HG03175 (cell line): ENCODE results near the gene CCDC134.
A peak's percentile ranks its signal among the peaks of the same experiment; 100 is the strongest.

ENCODE experiments used
- ATAC-seq: cut with Tn5 transposase; IDR thresholded peaks from one replicate; pipeline ENCODE4 v1.9.1; 2021; ENCODE audit warnings: mild to moderate bottlenecking, moderate library complexity; ENCODE audit not compliant: unreplicated experiment

The CCDC134 gene

GRCh38 chr22:41800348-41801146, at the start of gene CCDC134:
CCDC134 (plus strand) TSS chr22:41800679; CDS start chr22:41808891, 8,212 bp downstream.
- ATAC-seq, result peak; percentile 92

DNA sequence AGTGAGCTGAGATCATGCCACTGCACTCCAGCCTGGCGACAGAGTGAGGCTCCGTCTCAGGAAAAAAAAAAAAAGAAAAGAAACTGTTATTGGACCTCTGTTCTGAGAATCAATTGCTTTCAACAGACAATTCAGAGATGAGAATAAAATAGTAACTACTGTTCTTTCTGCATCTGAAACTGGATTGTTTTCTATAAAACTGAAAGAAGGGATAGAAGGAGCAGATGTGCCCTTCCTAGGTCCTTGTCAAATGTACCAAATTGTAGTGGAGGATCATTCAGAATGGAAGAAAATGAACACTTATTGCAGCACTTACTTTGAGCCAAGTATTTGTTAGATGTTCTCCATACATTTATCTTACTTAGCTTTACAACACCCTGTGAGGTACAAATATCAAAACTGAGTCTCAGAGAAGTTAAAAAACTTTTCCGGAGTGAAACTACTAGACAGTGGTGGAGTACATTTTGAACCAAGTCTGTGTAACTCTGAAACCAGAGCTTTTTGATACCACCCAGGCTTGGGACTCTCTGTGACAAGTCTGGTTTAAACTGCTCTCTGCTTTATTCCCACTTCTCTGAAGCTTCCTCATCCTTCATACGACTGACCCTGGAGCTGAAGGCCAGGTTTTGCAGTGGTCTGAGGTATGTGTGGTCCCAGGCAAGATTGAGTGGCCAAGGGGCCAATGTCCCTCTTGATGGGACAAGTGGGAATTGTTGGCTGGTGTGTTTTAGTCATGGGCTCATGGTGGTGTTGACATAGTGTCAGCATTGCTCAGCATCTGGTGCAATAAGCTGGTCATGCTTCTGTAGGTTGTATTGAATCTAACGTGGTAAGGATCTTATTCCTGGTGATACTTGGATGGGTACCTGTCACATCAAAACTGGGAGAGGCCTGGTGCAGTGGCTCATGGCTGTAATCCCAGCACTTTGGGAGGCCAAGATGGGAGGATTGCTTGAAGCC, 48.2 kb upstream of the CCDC134 start:
- no peak for ATAC-seq

DNA sequence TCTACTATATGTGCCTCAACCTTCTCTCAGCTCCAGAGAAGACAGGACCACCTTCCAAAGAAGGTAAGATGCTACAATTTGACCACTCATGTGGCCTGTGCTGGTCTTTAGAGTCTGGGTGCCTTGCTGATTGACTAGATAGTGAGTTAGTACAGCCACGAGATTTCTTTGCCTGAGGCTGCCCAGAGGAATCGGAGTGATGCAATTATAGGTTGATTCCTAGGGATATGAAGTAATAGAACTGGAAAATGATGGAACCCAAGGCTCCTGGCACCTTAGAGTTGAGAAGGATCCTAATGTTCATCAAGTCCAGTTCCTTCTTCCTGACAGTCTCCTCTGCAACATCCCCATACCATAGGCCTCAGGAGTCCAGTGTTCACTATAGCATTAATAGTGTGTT, 46.5 kb upstream of the CCDC134 start:
- ATAC-seq, result no peak

DNA sequence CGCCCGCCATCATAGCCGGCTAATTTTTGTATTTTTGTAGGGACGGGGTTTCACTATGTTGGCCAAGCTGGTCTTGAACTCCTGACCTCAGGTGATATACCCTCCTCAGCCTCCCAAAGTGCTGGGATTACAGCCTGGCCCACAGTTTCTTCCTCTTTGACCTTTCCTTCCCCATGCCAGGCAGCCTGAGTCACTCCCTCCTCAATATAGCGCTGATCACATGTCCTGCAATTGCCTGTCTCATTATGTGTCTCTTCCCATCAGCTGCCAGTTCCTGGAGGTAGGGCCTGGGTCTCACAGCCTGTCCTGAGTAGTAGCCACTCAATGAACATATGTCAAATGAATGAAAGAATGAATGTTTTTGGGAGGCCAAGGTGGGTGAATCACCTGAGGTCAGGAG, 43.0 kb upstream of the CCDC134 start:
- no peak for ATAC-seq

- ATAC-seq, result no peak
Observed at GRCh38 chr22:41758231-41758630, 42.2 kb upstream of the CCDC134 start.

DNA sequence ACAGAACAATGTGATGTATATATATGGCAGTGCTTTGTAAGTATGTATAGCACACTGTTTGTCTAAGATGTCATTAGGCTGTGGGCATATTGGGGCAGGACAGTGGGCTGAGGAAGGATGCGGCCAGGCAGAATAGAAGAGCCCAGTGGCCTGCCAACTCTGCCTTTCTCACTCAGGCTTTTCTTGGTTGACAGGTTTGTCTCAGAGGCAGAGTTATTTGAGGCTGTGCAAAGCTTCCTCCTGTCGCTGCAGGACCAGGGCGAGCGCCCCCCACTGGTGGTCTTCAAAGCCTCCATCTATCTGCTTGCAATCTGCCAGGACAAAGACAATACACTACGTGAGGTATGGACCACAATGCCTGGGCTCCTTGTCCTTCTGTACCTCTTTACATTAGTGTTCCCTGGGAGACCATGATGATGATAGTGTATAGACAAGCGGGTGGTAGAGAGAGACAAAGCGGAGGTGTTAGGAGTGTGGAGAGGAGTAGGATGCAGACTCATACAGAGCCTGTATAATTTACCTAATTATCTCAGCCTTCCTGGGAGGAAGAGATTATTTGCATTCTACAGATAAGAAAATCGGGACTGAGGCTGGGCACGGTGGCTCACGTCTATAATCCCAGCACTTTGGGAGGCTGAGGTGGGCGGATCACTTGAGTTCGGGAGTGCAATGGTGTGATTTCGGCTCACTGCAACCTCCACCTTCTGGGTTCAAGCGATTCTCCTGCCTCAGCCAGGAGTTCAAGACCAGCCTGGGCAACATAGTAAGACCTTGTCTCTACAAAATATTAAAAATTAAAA, 37.3 kb upstream of the CCDC134 start:
- no peak for ATAC-seq

DNA sequence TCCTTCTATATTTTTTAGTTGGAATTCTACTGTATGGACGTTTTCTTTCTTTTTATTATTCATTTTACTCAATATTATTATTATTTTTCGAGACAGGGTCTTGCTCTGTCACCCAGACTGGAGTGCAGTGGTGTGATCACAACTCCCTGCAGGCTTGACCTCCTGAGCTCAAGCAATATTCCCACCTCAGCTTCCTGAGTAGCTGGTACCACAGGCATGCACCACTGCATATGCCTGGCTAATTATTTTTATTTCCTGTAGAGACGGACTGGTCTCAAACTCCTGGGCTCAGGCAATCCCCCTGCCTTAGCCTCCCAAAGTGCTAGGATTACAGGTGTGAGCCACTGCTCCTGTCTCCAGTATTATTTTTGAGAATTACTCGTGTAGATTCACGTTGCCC, 34.0 kb upstream of the CCDC134 start:
- ATAC-seq, result no peak

DNA sequence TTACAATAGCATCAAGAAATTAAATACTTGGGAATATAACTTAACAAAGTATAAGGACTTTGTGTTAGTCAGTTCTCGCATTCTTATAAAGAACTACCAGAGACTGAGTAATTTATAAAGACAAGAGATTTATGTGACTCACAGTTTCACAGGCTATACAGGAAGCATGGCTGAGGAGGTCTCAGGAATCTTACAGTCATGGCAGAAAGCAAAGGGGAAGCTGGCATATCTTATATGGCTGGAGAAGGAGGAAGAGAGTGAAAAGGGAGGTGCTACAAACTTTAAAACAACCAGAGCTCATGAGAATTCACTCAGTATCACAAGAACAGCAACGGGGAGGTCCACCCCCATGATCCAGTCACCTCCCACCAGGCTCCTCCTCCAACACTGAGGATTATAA, 32.0 kb upstream of the CCDC134 start:
- no peak for ATAC-seq

DNA sequence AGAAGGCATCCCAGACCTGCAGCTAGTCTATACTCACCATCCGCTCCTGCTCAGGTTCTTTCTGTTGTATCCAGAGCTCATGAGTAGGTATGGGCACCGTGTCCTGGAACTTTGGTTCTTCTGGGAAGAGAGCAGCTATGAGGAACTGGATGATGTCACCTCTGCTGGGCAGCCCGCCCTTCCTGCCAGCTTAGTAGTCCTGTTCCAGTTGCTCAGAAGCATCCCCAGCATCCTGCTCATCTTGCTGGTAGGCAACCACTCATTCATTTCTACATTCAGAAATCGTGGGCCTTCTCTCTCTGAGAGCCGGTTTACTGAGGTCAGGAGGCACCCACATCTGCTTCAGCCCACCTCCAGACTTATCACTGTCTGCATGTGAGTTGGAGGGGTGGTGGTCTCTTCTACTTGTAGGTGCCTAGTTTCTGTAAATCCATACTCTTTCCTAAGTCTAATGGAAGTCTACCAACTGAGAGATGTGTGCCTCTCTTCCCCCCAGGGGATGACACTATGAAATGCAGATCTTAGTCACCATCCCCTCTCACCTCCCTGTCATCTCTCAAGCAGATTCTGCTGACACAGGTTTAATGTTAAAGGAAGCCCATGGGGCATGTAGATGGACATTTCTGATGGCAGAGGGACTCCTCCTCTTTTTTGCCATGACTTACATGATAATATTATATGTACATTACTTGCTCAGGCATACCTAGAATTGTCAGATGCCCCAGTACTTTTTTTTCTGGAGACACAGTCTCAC, 29.6 kb upstream of the CCDC134 start:
- ATAC-seq, result no peak

DNA sequence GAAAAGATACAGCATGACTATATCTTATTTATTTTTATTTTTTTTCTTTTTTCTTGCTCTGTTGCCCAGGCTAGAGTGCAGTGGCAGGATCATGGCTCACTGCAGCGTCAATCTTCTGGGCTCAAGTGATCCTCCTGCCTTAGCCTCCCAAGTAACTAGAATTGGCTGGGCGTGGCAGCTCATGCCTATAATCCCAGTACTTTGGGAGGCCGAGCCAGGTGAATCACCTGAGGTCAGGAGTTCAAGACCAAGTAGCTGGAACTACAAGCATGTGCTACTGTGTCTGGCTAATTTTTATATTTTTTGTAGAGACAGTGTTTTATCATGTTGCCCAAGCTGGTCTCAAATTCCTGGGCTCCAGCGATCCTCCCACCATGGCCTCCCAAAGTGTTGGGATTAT, 28.3 kb upstream of the CCDC134 start:
- ATAC-seq, result no peak

GRCh38 chr22:41772645-41773044, 27.8 kb upstream of the CCDC134 start:
- ATAC-seq, result no peak

GRCh38 chr22:41775338-41775737, 25.1 kb upstream of the CCDC134 start:
- no peak for ATAC-seq

DNA sequence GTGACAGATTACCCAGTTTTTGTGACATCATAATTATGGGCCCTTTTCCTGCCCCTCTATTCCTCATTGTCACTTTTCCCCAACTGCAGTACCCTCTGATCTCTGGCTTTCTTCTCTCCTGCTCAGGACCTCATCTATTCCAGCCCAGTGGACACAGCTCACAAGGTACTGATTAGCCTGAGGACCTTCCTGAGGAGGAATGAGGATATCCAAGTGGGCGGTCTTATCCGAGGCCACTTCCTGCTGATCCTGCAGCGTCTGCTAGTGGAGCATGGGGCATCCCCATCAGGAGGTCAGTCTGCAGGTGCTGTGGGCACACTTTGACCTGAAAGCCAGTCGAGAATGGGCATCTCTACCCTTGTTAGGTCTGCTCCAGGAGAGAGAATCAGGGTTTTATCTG, 24.5 kb upstream of the CCDC134 start:
- ATAC-seq, result no peak

DNA sequence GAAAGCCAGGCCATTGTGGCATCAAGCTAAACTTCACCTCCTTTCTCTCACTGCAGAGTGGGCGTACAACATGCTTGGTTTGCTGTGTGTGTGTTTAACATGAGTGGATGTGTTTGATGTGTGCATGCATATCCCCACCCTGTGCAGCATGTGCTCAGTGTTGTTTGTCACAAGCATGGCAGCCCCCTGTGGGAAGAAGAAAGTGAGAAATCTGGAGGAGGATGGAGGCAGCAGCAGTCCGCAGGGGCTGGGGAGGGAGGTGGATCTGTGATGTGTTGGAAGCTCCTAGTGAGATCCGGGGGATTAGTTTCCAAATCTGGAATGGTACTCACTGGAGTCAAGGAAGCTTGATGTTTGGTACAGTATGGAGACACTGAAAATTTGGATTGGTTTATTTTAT, 24.1 kb upstream of the CCDC134 start:
- ATAC-seq, result no peak

DNA sequence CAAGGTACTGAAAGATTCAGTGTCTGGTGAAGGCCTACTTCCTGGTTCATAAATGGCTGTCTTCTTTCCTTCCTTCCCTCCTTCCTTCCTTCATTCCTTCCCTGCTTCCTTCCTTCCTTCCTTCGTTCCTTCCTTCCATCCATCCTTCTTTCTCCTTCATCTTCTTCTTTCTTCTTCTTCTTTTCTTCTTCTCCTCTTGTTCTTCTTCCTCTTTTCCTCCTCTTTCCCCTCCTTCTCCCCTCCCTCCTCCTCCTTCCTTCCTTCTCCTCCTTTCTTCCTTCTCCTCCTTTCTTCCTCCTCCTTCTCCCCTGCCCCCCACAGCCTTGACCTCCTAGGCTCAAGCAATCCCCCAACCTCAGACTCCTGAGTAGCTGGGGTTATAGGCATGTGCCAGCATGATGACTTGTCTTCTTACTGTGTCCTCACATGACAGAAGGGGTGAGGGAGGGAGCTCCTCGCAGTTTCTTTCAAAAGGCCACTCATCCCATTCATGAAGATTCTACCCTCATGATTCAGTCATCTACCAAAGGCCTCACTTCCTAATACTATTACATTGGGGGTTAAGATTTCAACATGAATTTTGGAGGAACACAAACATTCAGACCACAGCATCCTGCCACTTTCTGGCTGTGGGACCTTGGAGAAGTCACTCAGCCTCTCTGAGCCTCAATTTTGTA, 22.6 kb upstream of the CCDC134 start:
- ATAC-seq, result no peak

DNA sequence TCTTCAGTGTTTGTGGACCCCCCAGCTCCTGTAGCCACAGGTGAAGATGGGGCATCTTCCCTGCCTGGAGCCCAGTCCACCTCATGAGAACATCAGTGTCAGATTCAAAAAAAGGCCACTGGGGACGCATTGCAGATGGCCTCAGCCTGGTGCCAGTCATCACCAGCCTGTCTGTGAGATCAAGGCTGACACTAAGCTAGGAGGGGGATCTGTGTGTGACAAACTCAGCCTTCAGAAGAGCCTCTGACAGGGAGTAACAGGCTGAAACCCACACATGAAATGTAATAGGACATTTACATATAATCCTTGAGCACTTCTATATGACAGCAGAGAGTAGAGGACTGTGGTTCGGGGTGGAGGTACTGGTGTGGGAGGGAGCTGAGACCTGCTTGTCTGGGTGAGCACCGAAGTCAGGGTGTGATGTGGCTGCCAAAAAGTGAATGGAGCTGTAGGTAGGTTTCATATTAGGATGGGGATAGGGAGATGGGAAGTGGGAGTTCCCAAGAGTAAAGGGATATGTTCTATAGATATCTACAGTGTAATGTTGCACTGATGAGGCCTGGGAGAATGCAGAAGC, 20.5 kb upstream of the CCDC134 start:
- no peak for ATAC-seq

GRCh38 chr22:41780746-41781505, 19.6 kb upstream of the CCDC134 start:
- peak; percentile 88 for ATAC-seq

- peak; percentile 27 for ATAC-seq
Observed at GRCh38 chr22:41781507-41781906, 19.0 kb upstream of the CCDC134 start.

DNA sequence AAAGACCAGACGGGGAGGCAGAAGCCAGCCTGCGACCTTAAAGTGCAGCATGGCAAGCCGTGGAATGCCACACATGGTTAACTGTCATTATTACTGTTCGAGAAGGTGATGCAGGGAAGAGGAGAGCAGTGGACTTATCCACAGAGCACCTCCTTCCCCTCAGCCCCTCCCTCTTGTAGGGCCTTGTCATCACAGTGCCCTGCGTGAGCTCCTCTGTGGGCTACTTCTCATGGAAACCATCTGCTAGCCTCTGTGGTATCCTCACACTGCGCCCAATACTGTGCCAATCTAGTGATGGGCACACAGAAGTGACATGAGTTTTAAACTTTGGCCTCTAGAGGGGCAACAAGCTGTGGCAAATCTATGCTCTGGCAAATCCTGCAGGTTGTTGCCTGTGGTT, 18.2 kb upstream of the CCDC134 start:
- no peak for ATAC-seq
